IMR-90 (cell line): ENCODE measurements around the gene LIN52. TPM values are rescaled to one million over a fixed set of nuclear protein-coding genes. Genes with fewer than 3 reads are reported as not detected.

Experiments used
- ATAC-seq: fragments of 200-7000 bp; cut with Tn5 transposase; 2 replicates; pipeline ENCODE4 v1.9.1; 2020; ENCODE audit warnings: low read depth, mild to moderate bottlenecking, moderate library complexity
- BruUV-seq: library from RNA; stranded (reverse); fragments of 400-500 nt; replicated peaks from 2 replicates; lab custom pipeline; 2021; lab: Mats Ljungman, UMichigan
- CTCF ChIA-PET: fragments of 300-600 bp; formaldehyde crosslinking; extraction: SDS; loops from one replicate; lab custom pipeline; 2021; ENCODE audit warnings: antibody characterized with exemption; lab: Yijun Ruan, JAX
- POLR2A ChIA-PET: fragments of 300-600 bp; sonication (Branson Sonifier 250); formaldehyde crosslinking; loops from one replicate; lab custom pipeline; 2022; ENCODE audit warnings: antibody characterized with exemption; ENCODE audit not compliant: unreplicated experiment; lab: Charles Lee
- DNase-seq: peaks from one replicate; pipeline ENCODE4 v3.0.0; 2013
- H2AFZ ChIP-seq: replicated peaks from 2 replicates; pipeline ENCODE3; 2013; ENCODE audit warnings: low read length, mild to moderate bottlenecking; ENCODE audit not compliant: poor library complexity
- H2AK5ac ChIP-seq: 2 replicates; pipeline ENCODE4 v1.6.1; 2013; ENCODE audit warnings: low read depth, low read length, inconsistent platforms
- H2AK9ac ChIP-seq: replicated peaks from 2 replicates; pipeline ENCODE3; 2013; ENCODE audit warnings: mild to moderate bottlenecking, low read depth, low read length, moderate library complexity; ENCODE audit not compliant: poor library complexity
- H2BK120ac ChIP-seq: 2 replicates; pipeline ENCODE4 v1.6.1; 2013; ENCODE audit warnings: low read depth, low read length, inconsistent platforms
- H2BK15ac ChIP-seq: 3 replicates; pipeline ENCODE4 v1.6.1; 2013; ENCODE audit warnings: low read depth, low read length, inconsistent platforms
- H2BK20ac ChIP-seq: 2 replicates; pipeline ENCODE4 v1.6.1; 2013; ENCODE audit warnings: low read depth, mild to moderate bottlenecking, inconsistent platforms, low read length, moderate library complexity
- H2BK5ac ChIP-seq: 2 replicates; pipeline ENCODE4 v1.6.1; 2013; ENCODE audit warnings: mild to moderate bottlenecking, low read depth, low read length, inconsistent platforms; ENCODE audit not compliant: poor library complexity, severe bottlenecking
- H3K14ac ChIP-seq: replicated peaks from 2 replicates; pipeline ENCODE4 v1.6.1; 2013; ENCODE audit warnings: low read depth, low read length, inconsistent platforms
- H3K18ac ChIP-seq: 2 replicates; pipeline ENCODE4 v1.6.1; 2013; ENCODE audit warnings: low read depth, low read length, control low read depth
- H3K23ac ChIP-seq: 2 replicates; pipeline ENCODE4 v1.6.1; 2013; ENCODE audit warnings: low read depth, low read length, inconsistent platforms
- H3K27ac ChIP-seq: 2 replicates; pipeline ENCODE4 v1.5.1; 2013; ENCODE audit warnings: mild to moderate bottlenecking, control low read depth, low read length; ENCODE audit not compliant: insufficient read depth
- H3K27me3 ChIP-seq: 2 replicates; pipeline ENCODE4 v1.6.1; 2013; ENCODE audit warnings: low read length; ENCODE audit not compliant: control insufficient read depth, insufficient read depth
- H3K36me3 ChIP-seq: 2 replicates; pipeline ENCODE4 v1.6.1; 2013; ENCODE audit warnings: low read length, mixed read lengths; ENCODE audit not compliant: control insufficient read depth, insufficient read depth
- H3K4ac ChIP-seq: 2 replicates; pipeline ENCODE4 v1.6.1; 2013; ENCODE audit warnings: low read depth, low read length, inconsistent platforms
- H3K4me1 ChIP-seq: 2 replicates; pipeline ENCODE4 v1.6.1; 2013; ENCODE audit warnings: low read length, mixed read lengths; ENCODE audit not compliant: control insufficient read depth, insufficient read depth
- H3K4me2 ChIP-seq: 2 replicates; pipeline ENCODE4 v1.6.1; 2013; ENCODE audit warnings: low read depth, mild to moderate bottlenecking, control low read depth, low read length, moderate library complexity
- H3K4me3 ChIP-seq: 2 replicates; pipeline ENCODE4 v1.5.1; 2013; ENCODE audit warnings: low read depth, mild to moderate bottlenecking, control low read depth, low read length, moderate library complexity; ENCODE audit not compliant: insufficient read depth
- H3K56ac ChIP-seq: 2 replicates; pipeline ENCODE4 v1.6.1; 2013; ENCODE audit warnings: low read length, inconsistent platforms; ENCODE audit not compliant: insufficient read depth; ENCODE audit errors: extremely low read depth
- H3K79me1 ChIP-seq, 2 experiments: 2 replicates each; pipeline ENCODE4 v1.6.1; 2013; ENCODE audit warnings: low read length in 2 of 2, inconsistent platforms in 1 of 2, low read depth in 1 of 2
- H3K9ac ChIP-seq: 2 replicates; pipeline ENCODE4 v1.6.1; 2013; ENCODE audit warnings: low read depth, low read length, control low read depth
- H3K9me1 ChIP-seq: 2 replicates; pipeline ENCODE4 v1.6.1; 2013; ENCODE audit warnings: low read length, inconsistent platforms; ENCODE audit not compliant: insufficient read depth
- H3K9me3 ChIP-seq: 2 replicates; pipeline ENCODE4 v1.6.1; 2013; ENCODE audit warnings: low read length; ENCODE audit not compliant: control insufficient read depth, insufficient read depth
- H4K20me1 ChIP-seq: 2 replicates; pipeline ENCODE4 v1.6.1; 2013; ENCODE audit warnings: low read length, inconsistent platforms; ENCODE audit not compliant: insufficient read depth
- H4K5ac ChIP-seq: 2 replicates; pipeline ENCODE4 v1.6.1; 2013; ENCODE audit warnings: mild to moderate bottlenecking, low read depth, low read length, control low read depth
- H4K8ac ChIP-seq, 2 experiments: 2 replicates each; pipeline ENCODE4 v1.6.1; 2013; ENCODE audit warnings: low read depth in 2 of 2, low read length in 2 of 2, control low read depth in 1 of 2, inconsistent platforms in 1 of 2
- H4K91ac ChIP-seq: 2 replicates; pipeline ENCODE4 v1.6.1; 2013; ENCODE audit warnings: low read depth, low read length, inconsistent platforms; ENCODE audit not compliant: insufficient read depth
- BHLHE40 ChIP-seq: fragments of 150-350 bp; IDR thresholded peaks from 2 replicates; pipeline ENCODE4 v1.6.1; 2016; ENCODE audit warnings: mild to moderate bottlenecking, low read depth, low read length
- CHD1 ChIP-seq: IDR thresholded peaks from 2 replicates; pipeline ENCODE4 v1.6.1; 2012; ENCODE audit warnings: low read depth, low read length, improper control_type of control experiment
- FOS ChIP-seq: fragments of 150-350 bp; IDR thresholded peaks from 2 replicates; pipeline ENCODE4 v1.6.1; 2016; ENCODE audit warnings: low read depth, low read length
- MAFK ChIP-seq: IDR thresholded peaks from 2 replicates; pipeline ENCODE4 v1.6.1; 2012; ENCODE audit warnings: low read depth, low read length, improper control_type of control experiment
- MAZ ChIP-seq: IDR thresholded peaks from 2 replicates; pipeline ENCODE4 v1.6.1; 2012; ENCODE audit warnings: low read depth, mild to moderate bottlenecking, low read length, improper control_type of control experiment, moderate library complexity, borderline replicate concordance
- RCOR1 ChIP-seq: IDR thresholded peaks from 2 replicates; pipeline ENCODE4 v1.6.1; 2012; ENCODE audit warnings: mild to moderate bottlenecking, low read length, improper control_type of control experiment; ENCODE audit not compliant: insufficient replicate concordance
- RFX5 ChIP-seq: IDR thresholded peaks from 2 replicates; pipeline ENCODE4 v1.8.0; 2012; ENCODE audit warnings: low read depth, mild to moderate bottlenecking, low read length, moderate library complexity
- WGBS, 2 experiments: methylation state at CpG; one replicate each; pipeline versions ENCODE4 v1.1.5 to v1.1.7; 2013; ENCODE audit warnings: missing lambda C conversion rate in 2 of 2; ENCODE audit not compliant: insufficient read length in 1 of 2; ENCODE audit errors: extremely low coverage in 2 of 2; 5-methylcytosine and 5-hydroxymethylcytosine counted together
- dilution Hi-C: fragments of 300-500 bp; cut with HindIII; formaldehyde crosslinking; loops from one replicate; pipeline ENCODE4 v1.14.3; 2018; ENCODE audit warnings: low sequenced_read_pairs; ENCODE audit not compliant: unreplicated experiment
- in situ Hi-C: fragments of 300-500 bp; cut with MboI; formaldehyde crosslinking; loops from 3 replicates; pipeline ENCODE4 v1.14.3; 2019; ENCODE audit warnings: low sequenced_read_pairs, inconsistent platforms, mixed read lengths
- intact Hi-C: fragments of 100-400 bp; cut with micrococcal nuclease; formaldehyde crosslinking; loops from 2 replicates; pipeline ENCODE4 v1.10.0; 2022
- polyA plus RNA-seq, 3 experiments: library from polyadenylated mRNA; depleted of rRNA; stranded (reverse); fragments of >200 nt; gene quantifications; 2 replicates each; pipeline ENCODE4 v1.2.3, GENCODE V29; 2012; ENCODE audit warnings: low replicate concordance in 1 of 3
- total RNA-seq: library from RNA; depleted of rRNA; stranded (reverse); fragments of >200 nt; gene quantifications from 2 replicates; pipeline ENCODE4 v1.2.3, GENCODE V29; 2012
- TF ChIP-seq, protein P1 (sequence below): conservative IDR thresholded peaks from 2 replicates; pipeline ENCODE4 v1.5.1; 2012; ENCODE audit warnings: mild to moderate bottlenecking, low read depth, low read length, improper control_type of control experiment

Gene LIN52
- total and polyA plus RNA-seq, 2 of the 4 experiments (the other 2 are of a cell fraction) = 6.1 to 11.5 TPM

DNA sequence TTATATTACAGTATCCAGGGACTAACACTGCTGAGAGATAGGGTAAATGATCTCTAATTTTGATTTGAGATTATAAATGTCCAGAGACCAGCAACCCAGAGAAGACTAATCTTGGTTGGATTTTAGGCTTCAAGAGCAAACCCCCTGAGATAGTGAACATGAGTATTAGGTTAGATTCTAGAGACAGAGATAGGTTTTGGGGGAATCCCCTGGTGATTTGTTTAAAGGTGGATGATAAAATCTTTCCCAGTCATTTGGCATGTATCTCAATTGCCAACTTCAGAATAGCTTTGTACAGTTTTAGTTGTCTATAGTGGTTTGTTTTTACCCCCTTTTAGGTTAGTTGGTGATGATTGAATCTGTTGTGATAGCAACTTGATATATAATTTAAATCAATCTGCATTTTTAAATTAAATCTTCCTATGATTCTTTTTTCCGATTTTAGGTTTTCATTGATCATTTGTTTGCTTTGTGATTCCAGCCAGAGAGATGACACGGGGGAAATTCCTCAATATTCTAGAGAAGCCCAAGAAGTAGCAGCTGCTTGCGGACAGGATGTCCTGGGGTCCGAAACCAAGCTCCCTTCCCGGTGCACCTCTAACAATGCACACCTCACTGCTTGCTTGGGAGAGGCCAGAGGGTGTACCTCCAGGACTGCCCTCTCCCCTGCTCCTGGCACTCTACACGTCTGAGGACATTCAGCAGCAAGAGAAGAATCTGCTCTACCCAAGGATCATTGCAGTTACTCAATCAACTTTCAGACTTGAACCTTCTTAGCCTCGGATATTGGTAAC is 113.9 kb downstream of the LIN52 start:
- Histone ChIP-seq H4K91ac (no peak overlapping the region), H3K79me1 (no peaks in the 10 kb centered on the region), H4K5ac (no peak overlapping the region), H2BK5ac (no peak overlapping the region), H3K18ac (no peak overlapping the region), H3K9me1 (no peaks in the 10 kb centered on the region), H2AK5ac (no peak overlapping the region), H2BK120ac (no peak overlapping the region), H4K20me1 (no peaks in the 10 kb centered on the region), H3K4me1 (no peaks in the 10 kb centered on the region), H3K4me2 (no peak overlapping the region), H2BK20ac (no peak overlapping the region), H3K23ac (no peak overlapping the region), H3K36me3 (peaks cover 12% of the 10 kb centered on the region), H3K9me3 (no peaks in the 10 kb centered on the region), H3K27ac (no peak overlapping the region), H3K4ac (no peak overlapping the region), H3K27me3 (no peaks in the 10 kb centered on the region), H3K14ac (no peak overlapping the region), H2AK9ac (no peak overlapping the region), H2BK15ac (no peak overlapping the region), H3K4me3 (no peak overlapping the region), H4K8ac (no peak overlapping the region), H2AFZ (no peak overlapping the region), H3K56ac (no peak overlapping the region), H3K9ac (no peak overlapping the region)
- intact Hi-C loops (no loop called here), dilution Hi-C loops (no loop called here), in situ Hi-C loops (no loop called here)
- CTCF ChIA-PET = no interaction called here
- POLR2A ChIA-PET = no interaction called here
- DNase-seq (no peak), ATAC-seq (no peak)
- TF ChIP-seq BHLHE40 = no peak
- no peak for TF ChIP-seq CHD1
- no peak for TF ChIP-seq RCOR1
- TF ChIP-seq MAFK = no peak
- TF ChIP-seq RFX5 = no peak
- TF ChIP-seq, protein P1, sequence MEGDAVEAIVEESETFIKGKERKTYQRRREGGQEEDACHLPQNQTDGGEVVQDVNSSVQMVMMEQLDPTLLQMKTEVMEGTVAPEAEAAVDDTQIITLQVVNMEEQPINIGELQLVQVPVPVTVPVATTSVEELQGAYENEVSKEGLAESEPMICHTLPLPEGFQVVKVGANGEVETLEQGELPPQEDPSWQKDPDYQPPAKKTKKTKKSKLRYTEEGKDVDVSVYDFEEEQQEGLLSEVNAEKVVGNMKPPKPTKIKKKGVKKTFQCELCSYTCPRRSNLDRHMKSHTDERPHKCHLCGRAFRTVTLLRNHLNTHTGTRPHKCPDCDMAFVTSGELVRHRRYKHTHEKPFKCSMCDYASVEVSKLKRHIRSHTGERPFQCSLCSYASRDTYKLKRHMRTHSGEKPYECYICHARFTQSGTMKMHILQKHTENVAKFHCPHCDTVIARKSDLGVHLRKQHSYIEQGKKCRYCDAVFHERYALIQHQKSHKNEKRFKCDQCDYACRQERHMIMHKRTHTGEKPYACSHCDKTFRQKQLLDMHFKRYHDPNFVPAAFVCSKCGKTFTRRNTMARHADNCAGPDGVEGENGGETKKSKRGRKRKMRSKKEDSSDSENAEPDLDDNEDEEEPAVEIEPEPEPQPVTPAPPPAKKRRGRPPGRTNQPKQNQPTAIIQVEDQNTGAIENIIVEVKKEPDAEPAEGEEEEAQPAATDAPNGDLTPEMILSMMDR = no peak
- no peak for TF ChIP-seq MAZ
- TF ChIP-seq FOS = no peak
- 88% methylated on average over 5 of the region's 7 CpGs; no CpG with 5 or more reads in 1 of the 2 experiments for WGBS, 2 experiments
- no TSS peak for BruUV-seq
